GM20000 (cell line): ENCODE data around the gene TCF7L2.

Experiments
- DNase-seq: peaks from one replicate; pipeline ENCODE4 v3.0.0; 2012; ENCODE audit warnings: low spot score
- TF ChIP-seq, protein P1 (sequence below): IDR thresholded peaks from 2 replicates; pipeline ENCODE4 v1.5.1; 2012; ENCODE audit warnings: mild to moderate bottlenecking, control low read depth; ENCODE audit errors: extremely low read depth, missing control alignments

The TCF7L2 gene

DNA sequence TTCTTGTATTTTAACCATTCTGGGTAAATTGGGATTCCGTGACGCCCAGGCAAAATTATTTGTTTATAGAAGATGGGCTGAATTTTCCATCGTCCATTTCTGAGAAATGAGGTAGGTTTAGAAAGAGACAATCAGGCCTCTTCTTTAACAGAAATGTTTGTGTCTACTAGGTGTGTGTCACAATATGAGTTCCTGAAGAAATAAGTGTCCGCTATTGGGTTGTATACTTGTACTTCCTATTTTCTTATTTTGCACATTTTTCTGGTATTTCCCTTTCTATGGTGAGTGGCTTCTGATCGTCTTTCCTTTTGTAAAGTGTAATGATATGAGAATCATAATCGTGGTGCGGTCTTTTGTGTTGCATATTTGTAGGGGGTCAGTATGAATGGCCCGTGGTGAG, 83.9 kb downstream of the TCF7L2 start:
- TF ChIP-seq, protein P1, sequence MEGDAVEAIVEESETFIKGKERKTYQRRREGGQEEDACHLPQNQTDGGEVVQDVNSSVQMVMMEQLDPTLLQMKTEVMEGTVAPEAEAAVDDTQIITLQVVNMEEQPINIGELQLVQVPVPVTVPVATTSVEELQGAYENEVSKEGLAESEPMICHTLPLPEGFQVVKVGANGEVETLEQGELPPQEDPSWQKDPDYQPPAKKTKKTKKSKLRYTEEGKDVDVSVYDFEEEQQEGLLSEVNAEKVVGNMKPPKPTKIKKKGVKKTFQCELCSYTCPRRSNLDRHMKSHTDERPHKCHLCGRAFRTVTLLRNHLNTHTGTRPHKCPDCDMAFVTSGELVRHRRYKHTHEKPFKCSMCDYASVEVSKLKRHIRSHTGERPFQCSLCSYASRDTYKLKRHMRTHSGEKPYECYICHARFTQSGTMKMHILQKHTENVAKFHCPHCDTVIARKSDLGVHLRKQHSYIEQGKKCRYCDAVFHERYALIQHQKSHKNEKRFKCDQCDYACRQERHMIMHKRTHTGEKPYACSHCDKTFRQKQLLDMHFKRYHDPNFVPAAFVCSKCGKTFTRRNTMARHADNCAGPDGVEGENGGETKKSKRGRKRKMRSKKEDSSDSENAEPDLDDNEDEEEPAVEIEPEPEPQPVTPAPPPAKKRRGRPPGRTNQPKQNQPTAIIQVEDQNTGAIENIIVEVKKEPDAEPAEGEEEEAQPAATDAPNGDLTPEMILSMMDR, result no peak
- no peak for DNase-seq

- DNase-seq, result no peak
- TF ChIP-seq, protein P1, result no peak
Observed at GRCh38 chr10:113035732-113036312, 85.8 kb downstream of the TCF7L2 start.

GRCh38 chr10:113036619-113037018, 86.6 kb downstream of the TCF7L2 start:
- TF ChIP-seq, protein P1, result no peak
- DNase-seq, result no peak

DNA sequence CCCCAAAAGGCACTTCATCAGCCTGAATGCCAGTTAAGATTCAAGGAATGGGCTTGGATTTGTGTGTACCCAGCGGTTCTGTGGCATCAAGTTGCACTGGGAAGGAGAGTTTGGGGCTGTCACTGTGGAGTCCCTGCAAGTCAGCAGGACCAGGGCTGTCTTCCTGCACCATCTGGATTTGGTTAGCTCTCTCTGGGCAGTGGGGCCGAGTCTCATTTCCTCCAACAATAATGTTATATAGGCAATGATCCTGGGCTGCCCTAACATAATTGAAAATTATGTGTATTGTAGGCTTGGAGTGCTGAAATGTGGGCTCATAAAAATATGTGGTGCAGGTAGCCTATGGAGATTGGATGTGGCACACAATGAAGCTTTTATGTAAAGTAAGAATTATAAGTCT, 87.2 kb downstream of the TCF7L2 start:
- no peak for DNase-seq
- TF ChIP-seq, protein P1, result no peak

GRCh38 chr10:113038183-113038582, 88.1 kb downstream of the TCF7L2 start:
- TF ChIP-seq, protein P1, result no peak
- DNase-seq, result no peak

DNA sequence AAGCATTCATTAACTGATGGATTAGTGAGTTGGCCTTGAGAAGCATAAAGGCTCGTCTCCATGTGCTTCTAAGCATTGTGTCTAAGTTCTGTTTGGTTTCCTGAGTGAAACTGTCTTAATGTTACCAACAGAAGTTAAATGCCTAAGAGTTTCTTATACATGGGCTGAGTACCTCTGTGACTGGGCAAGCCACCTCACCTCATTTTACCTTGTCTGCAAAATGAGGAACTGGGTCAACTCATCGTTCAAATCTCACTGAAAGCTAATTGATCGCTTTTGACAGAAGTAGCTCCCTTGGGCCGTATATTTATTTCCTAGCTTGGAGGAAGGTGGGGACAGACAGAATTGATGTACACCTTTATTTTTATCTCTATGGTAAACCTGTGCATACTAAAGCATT, 88.9 kb downstream of the TCF7L2 start:
- TF ChIP-seq, protein P1, result no peak
- DNase-seq, result no peak

GRCh38 chr10:113041324-113041723, 91.3 kb downstream of the TCF7L2 start:
- DNase-seq, result no peak
- TF ChIP-seq, protein P1, result no peak
